OCI-LY7 (cell line): ENCODE data around the gene PIH1D1.

Experiments
- EZH2phosphoT487 ChIP-seq: fragments of 200-600 bp; sonication (generic); IDR thresholded peaks from 2 replicates; pipeline ENCODE4 v1.6.1; 2018; ENCODE audit warnings: low read depth, borderline replicate concordance, mild to moderate bottlenecking, mixed run types, antibody characterized with exemption, low read length, moderate library complexity, mixed read lengths
- TF ChIP-seq, protein P1 (sequence below): fragments of 200-600 bp; sonication (generic); conservative IDR thresholded peaks from 2 replicates; pipeline ENCODE4 v1.5.1; 2014; ENCODE audit warnings: mild to moderate bottlenecking, antibody characterized with exemption, low read length, moderate library complexity, mixed read lengths

DNA sequence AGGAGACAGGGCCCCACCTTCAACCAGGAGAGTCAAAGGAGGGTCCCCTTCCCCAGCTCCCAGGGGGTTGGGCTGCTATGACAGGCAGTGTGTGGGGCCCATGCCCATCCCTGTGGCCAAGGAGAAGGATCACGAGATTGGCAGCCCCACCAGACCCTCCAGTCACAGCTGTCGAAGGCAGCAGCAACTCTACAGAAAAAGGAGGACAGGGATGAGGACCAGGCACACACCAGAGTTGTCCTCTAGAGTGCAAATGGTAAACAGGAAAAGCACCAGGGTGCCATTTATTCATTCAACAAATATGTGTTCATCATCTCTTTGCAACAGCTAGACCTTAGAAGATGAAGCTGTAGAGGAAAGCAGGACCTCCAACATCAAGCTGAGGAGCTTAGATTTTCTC lies 32.4 kb downstream of the PIH1D1 start:
- TF ChIP-seq EZH2phosphoT487 = no peak
- TF ChIP-seq, protein P1, sequence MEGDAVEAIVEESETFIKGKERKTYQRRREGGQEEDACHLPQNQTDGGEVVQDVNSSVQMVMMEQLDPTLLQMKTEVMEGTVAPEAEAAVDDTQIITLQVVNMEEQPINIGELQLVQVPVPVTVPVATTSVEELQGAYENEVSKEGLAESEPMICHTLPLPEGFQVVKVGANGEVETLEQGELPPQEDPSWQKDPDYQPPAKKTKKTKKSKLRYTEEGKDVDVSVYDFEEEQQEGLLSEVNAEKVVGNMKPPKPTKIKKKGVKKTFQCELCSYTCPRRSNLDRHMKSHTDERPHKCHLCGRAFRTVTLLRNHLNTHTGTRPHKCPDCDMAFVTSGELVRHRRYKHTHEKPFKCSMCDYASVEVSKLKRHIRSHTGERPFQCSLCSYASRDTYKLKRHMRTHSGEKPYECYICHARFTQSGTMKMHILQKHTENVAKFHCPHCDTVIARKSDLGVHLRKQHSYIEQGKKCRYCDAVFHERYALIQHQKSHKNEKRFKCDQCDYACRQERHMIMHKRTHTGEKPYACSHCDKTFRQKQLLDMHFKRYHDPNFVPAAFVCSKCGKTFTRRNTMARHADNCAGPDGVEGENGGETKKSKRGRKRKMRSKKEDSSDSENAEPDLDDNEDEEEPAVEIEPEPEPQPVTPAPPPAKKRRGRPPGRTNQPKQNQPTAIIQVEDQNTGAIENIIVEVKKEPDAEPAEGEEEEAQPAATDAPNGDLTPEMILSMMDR = no peak
